Left ventricle myocardium inferior (tissue), 1 donor: ENCODE data around the gene PCK1. TPM values are rescaled to one million over a fixed set of nuclear protein-coding genes. Genes with fewer than 3 reads are reported as not detected.

Experiments used
- DNase-seq: peaks from one replicate; pipeline ENCODE4 v3.0.0-alpha.2; 2020
- H3K27ac ChIP-seq: fragments of 200-600 bp; replicated peaks from 2 replicates; pipeline ENCODE4 v1.8.0; 2021
- H3K27me3 ChIP-seq: fragments of 200-600 bp; 2 replicates; pipeline ENCODE4 v1.8.0; 2021; ENCODE audit warnings: low read depth
- H3K36me3 ChIP-seq: fragments of 200-600 bp; 2 replicates; pipeline ENCODE4 v1.8.0; 2021
- H3K4me1 ChIP-seq: fragments of 200-600 bp; 2 replicates; pipeline ENCODE4 v1.8.0; 2021
- H3K4me3 ChIP-seq: fragments of 200-600 bp; 2 replicates; pipeline ENCODE4 v1.8.0; 2021; ENCODE audit warnings: mild to moderate bottlenecking, moderate library complexity
- H3K9me3 ChIP-seq: fragments of 200-600 bp; replicated peaks from 2 replicates; pipeline ENCODE4 v1.8.0; 2021
- CTCF ChIP-seq: fragments of 200-600 bp; IDR thresholded peaks from 2 replicates; pipeline ENCODE4 v1.8.0; 2021; ENCODE audit warnings: antibody characterized with exemption, mild to moderate bottlenecking, borderline replicate concordance
- intact Hi-C: fragments of 100-400 bp; cut with micrococcal nuclease; formaldehyde crosslinking; loops from one replicate; pipeline ENCODE4 v1.11.0; 2022
- total RNA-seq: library from RNA; stranded (reverse); fragmentation: NEBNext Ultra II Directional; extraction: Animal tissue kit (Norgen Biotek cat#: 25700); gene quantifications from one replicate; pipeline ENCODE4 v1.2.1, GENCODE V29; 2021
- donor health status: DM: no; HTN: yes; CAD: no; lungs with severe emphysema.

PCK1 gene
- total RNA-seq, 1 donor from 2014 or later, result 0.25 TPM

DNA sequence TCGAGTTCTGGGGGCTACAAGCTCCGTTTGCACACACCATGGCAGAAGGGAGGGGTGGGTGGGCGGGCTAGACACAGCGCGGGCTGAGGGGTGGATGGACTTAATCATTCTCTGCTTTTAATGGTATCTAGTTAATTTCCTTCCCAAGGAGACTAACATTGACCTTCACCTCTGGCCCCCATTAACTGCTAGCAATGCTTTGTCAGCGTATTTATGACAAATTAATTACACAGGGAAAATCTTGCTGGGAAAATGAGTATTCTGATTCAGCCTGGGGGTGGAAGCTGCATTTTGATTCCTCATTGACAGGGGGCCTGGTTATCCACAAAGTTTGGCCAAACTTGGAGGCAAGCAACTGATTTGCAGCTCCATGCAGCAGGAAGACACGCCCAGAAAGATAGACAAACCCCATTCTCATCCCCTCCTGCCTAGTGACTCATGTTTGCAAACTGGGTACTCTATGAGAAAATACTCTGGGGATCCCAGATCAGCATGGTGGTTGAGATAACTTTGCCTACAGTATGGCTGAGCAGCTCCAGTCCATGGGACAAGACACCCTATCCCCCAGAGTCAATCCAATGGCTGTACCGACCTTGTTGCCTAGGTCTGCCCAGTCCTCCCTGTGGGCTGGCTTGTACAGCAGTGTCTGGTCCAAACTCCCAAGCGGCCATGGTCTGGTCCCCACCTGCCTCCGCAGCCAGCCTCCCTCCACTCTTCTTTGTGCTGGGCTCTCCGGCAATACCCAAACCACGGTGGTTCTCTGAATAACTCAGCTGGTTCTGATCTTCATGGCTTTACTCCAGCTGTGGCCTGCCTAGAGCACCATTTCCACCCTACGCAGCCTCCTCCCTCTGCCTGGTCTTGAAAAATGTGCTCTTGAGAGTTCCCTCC, 39.7 kb downstream of the PCK1 start:
- no peaks in the 10 kb centered on the region for H3K36me3 ChIP-seq
- no peak overlapping the region for H3K4me3 ChIP-seq
- no peaks in the 10 kb centered on the region for H3K9me3 ChIP-seq
- no peak for DNase-seq
- peaks cover 8% of the 10 kb centered on the region for H3K4me1 ChIP-seq
- no peak for TF ChIP-seq CTCF
- peaks cover 30% of the 10 kb centered on the region for H3K27me3 ChIP-seq
- H3K27ac ChIP-seq, result no peak overlapping the region
- intact Hi-C loops, result no loop called here

DNA sequence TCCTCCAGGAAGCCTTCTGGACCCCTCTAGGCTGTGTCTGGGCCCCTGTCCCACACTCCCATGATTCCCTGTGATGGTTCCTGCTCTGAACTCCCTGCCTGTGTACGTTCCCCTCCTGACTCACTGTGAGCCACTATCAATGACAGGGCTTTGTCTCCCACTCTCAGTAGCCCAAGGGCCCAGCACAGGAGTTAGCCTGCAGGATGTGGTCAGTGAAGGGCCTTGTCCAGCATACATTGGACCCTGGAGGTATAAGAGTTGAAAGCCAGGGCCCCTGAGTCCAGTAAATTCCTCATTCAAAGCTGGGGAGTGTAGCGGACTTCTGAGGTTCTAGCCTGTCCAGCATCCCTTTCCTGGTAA, 40.3 kb downstream of the PCK1 start:
- DNase-seq, result no peak
- intact Hi-C loops, result no loop called here
- Histone ChIP-seq H3K36me3 (no peaks in the 10 kb centered on the region), H3K4me1 (peaks cover 8% of the 10 kb centered on the region), H3K27me3 (peaks cover 28% of the 10 kb centered on the region), H3K4me3 (no peak overlapping the region), H3K27ac (no peak overlapping the region), H3K9me3 (no peaks in the 10 kb centered on the region)
- TF ChIP-seq CTCF, result no peak

- Histone ChIP-seq H3K4me1 (peaks cover 5% of the 10 kb centered on the region), H3K27me3 (peaks cover 24% of the 10 kb centered on the region), H3K9me3 (no peaks in the 10 kb centered on the region), H3K36me3 (no peaks in the 10 kb centered on the region), H3K27ac (no peak overlapping the region), H3K4me3 (no peak overlapping the region)
- intact Hi-C loops, result no loop called here
- DNase-seq, result no peak
- TF ChIP-seq CTCF, result no peak
Observed at GRCh38 chr20:57601737-57602136, 40.8 kb downstream of the PCK1 start.

GRCh38 chr20:57603120-57603519, 42.2 kb downstream of the PCK1 start:
- Histone ChIP-seq H3K4me3 (no peak overlapping the region), H3K9me3 (no peaks in the 10 kb centered on the region), H3K27me3 (peaks cover 36% of the 10 kb centered on the region), H3K27ac (no peak overlapping the region), H3K4me1 (no peaks in the 10 kb centered on the region), H3K36me3 (no peaks in the 10 kb centered on the region)
- intact Hi-C loops, result no loop called here
- no peak for DNase-seq
- TF ChIP-seq CTCF, result no peak

DNA sequence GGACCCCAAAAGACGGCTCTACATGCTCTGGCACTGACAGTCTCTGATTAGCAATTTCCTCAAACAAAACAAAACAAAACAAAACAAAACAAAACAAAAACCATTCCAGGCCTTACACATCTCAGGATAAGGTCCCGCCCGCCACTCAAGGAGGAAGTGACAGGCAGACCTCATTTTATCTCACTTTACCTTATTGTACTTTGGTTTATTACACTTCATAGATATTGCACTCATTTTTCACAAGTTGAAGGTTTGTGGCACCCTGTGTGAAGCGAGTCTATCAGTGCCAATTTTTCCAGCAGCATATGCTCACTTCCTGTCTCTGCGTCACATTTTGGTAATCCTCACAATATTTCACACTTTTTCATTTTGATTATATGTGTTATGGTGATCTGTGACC, 44.1 kb downstream of the PCK1 start:
- Histone ChIP-seq H3K4me1 (no peaks in the 10 kb centered on the region), H3K36me3 (no peaks in the 10 kb centered on the region), H3K27ac (no peak overlapping the region), H3K27me3 (peaks cover 55% of the 10 kb centered on the region), H3K9me3 (no peaks in the 10 kb centered on the region), H3K4me3 (no peak overlapping the region)
- TF ChIP-seq CTCF, result no peak
- no peak for DNase-seq
- intact Hi-C loops, result no loop called here
